GM19351 (cell line): Measurements from ENCODE around the gene DUSP16.
"Not testable (repeated sequence)": the region's sequence is repeated elsewhere in the genome, so short reads cannot be mapped to it uniquely, and the experiment has no call there.

ENCODE experiments used
- ATAC-seq: cut with Tn5 transposase; IDR thresholded peaks from one replicate; pipeline ENCODE4 v1.9.1; 2021; ENCODE audit warnings: mild to moderate bottlenecking, moderate library complexity; ENCODE audit not compliant: unreplicated experiment

DUSP16 gene

DNA sequence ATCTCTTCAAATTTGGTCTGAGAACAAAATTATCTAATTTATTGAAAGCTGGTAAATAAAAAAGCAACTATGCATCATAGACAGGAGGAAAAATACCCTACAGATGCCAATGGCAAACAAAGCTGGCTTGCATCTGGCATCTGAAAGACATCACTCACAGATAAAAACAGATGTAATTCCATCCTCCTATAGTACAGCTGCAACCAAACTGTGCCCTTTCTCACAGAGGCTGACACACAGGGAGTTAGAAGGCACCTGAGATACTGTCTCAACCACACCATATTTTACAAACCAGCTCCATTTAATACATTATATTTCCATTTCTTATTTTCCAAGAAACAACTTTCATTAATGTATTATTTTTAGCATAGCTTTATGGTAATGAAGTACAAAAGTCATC is 39.4 kb downstream of the DUSP16 start:
- ATAC-seq: no peak

DNA sequence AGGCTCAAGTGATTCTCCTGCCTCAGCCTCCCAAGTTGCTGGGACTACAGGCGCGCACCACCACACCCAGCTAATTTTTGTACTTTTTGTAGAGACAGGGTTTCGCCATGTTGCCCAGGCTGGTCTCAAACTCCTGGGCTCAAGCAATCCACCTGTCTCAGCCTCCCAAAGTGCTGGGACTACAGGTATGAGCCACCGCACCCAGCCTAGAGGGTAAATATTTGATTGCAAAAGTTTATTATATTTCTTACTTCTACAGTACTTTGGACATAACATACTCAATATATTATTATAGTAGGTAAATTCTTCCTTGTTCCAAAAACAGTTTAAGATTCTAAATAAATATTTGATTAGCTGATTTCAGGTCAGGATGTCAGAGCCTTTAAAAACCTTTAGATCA is 40.0 kb downstream of the DUSP16 start:
- not testable (repeated sequence) for ATAC-seq

- no peak for ATAC-seq
These were observed 40.8 kb downstream of the DUSP16 start for GRCh38 chr12:12521888-12522287.

- ATAC-seq: no peak
These were observed 41.6 kb downstream of the DUSP16 start for GRCh38 chr12:12521044-12521485.

GRCh38 chr12:12520273-12520672 is 42.4 kb downstream of the DUSP16 start:
- ATAC-seq: no peak

DNA sequence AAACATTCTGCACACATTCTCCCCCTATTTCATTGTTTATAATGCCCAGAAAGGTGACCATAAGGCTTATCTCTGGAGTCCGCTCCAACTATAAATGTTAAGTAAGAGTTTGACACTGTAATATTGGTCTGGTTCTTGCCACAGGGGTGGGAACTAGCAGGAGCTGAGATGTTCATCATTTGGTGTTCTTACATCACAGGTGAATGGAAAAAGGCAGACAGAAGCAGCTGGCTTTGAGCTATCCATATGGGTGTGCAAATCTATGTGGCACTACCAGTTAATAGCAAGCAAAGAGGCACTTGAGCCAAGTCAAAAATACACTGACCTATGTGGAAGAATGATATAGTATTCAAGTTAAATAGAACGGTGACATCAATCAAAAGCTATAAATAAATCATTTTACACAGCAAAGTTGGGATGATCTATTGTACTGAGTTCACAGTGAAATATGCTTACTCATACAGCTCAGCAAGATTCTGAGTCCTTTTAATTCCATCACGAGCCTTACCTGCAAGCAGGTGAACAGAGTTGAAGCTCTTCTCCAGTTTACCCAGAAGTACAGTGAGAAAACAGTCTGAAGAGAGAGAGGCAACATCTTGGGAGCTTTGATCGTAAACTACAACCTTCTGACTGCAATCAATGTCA is 43.2 kb downstream of the DUSP16 start:
- ATAC-seq: no peak

DNA sequence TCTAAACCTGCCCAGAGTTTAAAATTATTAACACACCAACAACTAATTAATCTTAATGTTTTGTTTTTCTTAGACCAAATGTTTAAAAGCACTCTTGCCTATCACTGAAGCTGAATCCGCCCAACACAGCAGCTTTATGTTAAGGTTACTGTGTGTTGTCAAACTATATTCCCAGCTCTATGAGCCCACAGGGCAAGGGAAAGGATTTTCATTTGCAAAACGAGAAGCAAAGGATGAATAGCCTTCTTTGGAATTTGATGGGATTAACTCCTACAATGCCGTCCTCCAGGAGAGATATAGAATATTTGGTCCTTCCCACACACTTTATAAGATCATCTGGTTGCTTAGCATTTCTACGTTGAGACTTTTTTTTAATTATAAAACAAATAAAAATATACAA is 43.7 kb downstream of the DUSP16 start:
- ATAC-seq: no peak

DNA sequence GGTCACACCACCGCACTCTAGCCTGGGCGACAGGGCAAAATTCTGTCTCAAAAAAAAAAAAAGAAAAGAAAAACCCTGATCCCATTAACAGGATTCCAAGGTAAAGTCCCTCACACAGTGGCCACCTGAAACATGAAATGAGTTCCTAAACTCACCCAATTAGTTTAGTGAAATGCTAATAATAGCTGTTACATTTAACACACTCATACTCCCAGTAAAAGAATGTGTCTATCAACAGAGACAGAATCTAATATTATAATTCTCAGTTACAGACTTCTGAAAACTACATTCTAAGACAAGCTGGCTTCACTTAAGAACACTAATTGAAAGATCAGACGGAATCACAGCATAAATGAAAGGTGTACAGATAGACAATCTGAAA is 44.2 kb downstream of the DUSP16 start:
- ATAC-seq: no peak

DNA sequence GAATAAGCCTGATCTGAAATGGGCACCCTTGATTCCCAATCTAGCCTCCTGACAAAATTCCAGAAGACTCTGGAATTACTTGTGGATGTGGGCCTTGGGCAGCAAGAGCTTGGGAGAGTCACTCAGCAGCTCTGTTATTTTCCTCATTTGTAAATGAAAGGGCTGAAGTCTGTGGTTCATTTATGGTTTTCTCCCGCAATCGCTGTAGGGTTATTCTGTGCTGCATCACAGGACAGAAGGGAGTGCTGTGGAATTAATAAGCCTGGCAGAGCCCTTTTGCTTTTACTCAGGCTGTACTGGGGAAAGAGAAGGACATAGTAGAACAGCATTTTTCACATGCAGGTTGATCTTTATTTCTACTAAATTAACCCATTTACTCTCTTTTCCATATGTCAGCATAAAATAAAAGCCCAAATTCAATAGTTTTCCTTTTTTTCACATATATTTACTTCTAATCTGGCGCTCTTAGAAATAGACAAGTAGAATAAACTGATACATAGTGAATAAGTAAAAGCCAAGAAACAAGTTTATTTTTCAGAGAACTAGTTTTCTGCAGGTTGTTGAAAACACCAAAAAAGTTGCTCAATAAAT is 49.2 kb downstream of the DUSP16 start:
- ATAC-seq: no peak

DNA sequence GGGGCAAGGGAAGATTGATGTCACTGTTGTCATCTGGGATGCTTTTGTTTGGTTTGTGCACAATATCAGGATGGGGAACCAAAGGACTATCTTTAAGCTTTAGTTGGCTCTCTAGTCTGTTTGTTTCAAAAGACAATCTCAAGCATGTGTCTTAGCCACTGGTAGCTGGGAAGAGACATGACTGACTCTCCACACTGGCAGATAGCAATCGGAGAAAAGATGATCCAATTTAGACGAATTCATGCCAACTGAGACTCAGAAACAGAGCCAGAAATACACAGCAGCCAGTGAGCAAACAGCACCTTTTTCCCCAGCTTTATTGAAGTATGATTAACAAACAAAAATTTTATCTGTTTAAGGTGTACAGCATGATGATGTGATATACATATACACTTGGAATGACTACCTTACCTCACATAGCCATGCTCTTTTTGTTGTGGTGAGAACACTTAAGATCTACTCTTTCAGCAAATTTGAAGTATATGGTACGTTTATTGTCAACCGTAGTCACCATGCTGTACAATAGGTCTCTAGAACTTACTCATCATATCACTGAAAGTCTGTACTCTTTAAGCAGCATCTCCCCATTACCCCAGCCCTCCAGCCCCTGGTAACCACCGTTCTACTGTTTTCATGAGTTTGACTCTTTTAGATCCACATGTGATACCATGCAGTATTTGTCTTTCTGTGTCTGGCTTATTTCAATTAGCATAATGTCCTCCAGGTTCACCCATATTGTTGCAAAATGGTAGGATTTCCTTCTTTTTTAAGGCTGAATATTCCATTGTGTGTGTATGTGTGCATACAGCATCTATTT is 50.6 kb downstream of the DUSP16 start:
- no peak for ATAC-seq

DNA sequence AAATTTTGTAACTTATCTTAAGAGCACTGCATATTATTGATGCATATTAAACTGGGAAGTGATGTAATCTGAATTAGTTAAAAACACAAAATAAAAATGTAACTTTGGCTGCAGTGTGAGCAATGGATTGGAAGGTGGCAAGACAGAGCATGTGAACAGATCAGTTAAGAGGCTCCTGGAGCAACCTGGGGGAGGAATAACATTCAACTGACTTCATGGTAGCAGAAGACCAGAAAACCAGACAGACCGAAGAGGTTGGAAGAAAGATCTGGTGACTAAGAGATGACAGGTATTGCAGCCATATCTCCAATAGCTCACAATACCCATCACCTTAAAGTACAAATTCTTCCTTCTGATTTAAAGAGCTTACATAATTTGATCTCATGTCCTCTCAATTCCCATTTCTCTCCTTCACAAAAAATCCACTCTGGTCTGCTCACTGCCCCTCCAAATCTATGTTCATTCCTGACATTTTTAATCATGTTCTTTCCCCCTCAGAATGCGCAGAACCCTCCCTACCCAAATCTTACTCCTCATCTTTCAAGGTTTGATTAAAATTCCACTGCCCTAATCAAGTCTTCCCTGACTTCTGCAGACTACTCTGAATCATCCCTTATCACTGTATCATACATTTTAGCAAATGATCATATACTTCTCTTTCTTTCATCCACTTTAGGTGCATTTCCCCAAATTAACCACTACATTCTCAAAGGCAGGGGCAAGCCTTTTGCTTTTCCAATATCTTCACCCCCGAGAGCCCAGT is 51.5 kb downstream of the DUSP16 start:
- no peak for ATAC-seq

- ATAC-seq: no peak
These were observed 52.1 kb downstream of the DUSP16 start for GRCh38 chr12:12510551-12510950.

- no peak for ATAC-seq
These were observed 52.5 kb downstream of the DUSP16 start for GRCh38 chr12:12510141-12510540.

- ATAC-seq: no peak
These were observed 54.1 kb downstream of the DUSP16 start for GRCh38 chr12:12508612-12509011.

DNA sequence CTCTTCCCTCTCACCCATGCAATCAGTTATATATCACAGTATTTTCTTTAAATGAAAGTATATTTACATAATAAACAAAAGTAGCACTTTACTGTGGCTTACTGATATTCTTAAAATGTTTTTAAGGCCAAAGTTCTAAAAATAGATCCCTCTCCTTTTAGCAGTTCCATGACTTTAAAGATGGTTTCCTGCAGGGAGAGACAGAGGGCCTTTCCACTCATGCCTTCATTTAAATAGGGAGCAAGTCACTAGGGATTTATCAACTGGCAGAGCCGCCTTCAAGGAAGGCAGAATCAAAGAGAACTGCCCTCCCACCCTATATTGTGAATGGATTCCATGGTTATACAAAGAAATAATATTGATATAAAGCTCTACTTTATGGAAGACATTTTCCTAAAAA is 55.5 kb downstream of the DUSP16 start:
- ATAC-seq: no peak

GRCh38 chr12:12506496-12506890 is 56.2 kb downstream of the DUSP16 start:
- ATAC-seq: no peak

DNA sequence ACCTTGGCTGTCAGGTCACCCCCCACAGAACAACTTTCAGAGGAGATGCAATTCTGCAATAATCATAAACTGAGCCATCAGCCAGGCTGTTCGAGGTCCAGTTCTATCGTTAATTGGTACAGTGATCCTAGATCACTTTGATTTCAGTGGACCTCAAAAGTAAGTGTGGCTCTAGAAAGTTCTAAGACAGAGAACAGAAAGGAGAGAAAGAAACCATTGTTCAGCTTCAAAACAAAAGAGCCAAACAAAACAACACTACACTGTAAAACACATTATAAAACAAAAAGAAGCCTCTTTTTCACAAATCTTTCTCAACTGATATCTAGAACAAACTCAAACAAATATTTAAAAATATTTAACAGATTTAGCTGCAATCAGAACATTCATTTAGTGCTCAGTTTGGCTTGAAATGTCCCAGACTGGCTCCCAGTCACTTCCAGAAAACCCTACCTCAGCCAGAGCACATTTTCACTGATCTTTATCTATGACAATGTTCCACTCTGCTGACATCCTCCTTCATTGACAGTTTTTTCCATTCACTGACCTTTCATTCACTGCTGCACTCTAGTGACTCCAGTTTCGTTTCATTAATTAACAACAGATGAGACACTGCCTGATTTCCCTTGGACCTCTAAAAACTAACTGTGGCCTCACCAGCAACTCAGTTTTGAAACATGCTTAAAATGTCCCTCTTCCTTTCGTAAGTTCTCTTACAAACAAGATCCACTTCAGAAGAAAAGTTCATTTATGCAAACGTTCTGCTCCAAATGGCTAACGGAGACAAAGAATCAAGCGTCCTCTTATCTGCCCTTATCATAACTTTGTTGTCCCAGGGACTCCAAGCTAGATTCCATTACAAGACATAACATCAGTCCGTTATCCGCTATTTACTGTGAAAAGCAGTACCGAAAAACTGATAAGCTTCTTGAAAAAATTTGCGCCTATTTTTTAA is 56.8 kb downstream of the DUSP16 start:
- peak; percentile 92 for ATAC-seq

GRCh38 chr12:12503384-12504078 is 59.1 kb downstream of the DUSP16 start:
- no peak for ATAC-seq

DNA sequence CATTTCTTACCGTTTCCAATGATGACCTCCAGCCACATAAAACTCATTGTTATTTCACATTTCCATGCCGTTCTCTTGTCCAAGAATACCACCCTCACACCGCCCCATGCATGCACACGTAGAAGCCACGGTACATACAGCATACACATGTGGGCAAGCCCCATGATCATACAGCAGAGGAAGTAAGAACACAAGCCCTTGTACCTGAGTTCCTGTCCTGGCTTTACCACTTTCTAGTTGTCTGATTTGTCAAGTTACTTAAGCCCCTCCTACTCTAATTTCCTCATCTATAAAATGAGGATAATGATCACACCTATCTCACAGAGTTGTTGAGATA is 59.9 kb downstream of the DUSP16 start:
- ATAC-seq: no peak
